ENCODE measurements around the gene CLDND2. TPM values are rescaled to one million over a fixed set of nuclear protein-coding genes. Genes with fewer than 3 reads are reported as not detected.

The CLDND2 gene
- total and polyA plus RNA-seq, 10 of the 15 experiments (the other 5 are each of a cell fraction or from before 2014, with no cell fraction given) = 0.24 to 7.1 (median 1.8) TPM; not detected in 1

DNA sequence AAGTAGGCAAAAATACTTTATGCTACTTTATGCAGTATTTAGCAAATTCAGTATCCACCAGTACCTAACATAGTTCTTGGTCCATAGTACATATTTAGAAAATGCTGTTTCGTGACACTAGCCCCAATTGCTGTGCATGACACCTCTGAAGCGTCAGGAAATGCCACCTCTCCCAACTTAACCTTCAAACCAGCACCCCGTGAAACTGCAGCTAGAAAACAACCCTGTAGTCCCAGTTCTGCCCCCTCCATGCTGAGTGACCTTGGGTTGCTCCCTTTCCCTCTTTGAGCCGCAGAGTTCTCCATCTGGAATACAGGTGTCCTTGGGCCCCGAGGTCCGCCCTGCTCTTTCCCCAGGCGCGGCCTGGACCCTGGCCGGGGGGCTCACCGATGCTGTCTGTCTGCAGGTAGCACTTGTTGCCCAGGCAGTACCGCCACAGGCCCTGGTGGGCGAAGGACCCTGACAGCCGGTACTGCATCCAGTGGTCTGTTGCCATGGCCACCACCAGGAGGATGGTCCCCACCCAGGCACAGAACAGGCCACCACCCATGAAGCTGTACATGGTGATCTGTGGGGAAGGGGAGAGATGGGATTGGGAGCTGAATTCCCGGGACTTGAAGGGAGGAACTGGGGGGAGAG is 18.2 kb upstream of the CLDND2 start (continued):
- TF ChIP-seq, protein P1, sequence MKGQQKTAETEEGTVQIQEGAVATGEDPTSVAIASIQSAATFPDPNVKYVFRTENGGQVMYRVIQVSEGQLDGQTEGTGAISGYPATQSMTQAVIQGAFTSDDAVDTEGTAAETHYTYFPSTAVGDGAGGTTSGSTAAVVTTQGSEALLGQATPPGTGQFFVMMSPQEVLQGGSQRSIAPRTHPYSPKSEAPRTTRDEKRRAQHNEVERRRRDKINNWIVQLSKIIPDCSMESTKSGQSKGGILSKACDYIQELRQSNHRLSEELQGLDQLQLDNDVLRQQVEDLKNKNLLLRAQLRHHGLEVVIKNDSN (IDR thresholded peaks at IDR 0.05; ENCODE audit: borderline replicate concordance, extremely low read length, insufficient read depth, low read depth, low read length) = no peak
- TF ChIP-seq PML (IDR thresholded peaks at IDR 0.05; ENCODE audit: low read length) = no peak
- TF ChIP-seq, protein P2, sequence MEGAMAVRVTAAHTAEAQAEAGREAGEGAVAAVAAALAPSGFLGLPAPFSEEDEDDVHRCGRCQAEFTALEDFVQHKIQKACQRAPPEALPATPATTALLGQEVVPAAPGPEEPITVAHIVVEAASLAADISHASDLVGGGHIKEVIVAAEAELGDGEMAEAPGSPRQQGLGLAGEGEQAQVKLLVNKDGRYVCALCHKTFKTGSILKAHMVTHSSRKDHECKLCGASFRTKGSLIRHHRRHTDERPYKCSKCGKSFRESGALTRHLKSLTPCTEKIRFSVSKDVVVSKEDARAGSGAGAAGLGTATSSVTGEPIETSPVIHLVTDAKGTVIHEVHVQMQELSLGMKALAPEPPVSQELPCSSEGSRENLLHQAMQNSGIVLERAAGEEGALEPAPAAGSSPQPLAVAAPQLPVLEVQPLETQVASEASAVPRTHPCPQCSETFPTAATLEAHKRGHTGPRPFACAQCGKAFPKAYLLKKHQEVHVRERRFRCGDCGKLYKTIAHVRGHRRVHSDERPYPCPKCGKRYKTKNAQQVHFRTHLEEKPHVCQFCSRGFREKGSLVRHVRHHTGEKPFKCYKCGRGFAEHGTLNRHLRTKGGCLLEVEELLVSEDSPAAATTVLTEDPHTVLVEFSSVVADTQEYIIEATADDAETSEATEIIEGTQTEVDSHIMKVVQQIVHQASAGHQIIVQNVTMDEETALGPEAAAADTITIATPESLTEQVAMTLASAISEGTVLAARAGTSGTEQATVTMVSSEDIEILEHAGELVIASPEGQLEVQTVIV (IDR thresholded peaks at IDR 0.05; ENCODE audit: borderline replicate concordance, partially characterized antibody) = no peak
- no peak for TF ChIP-seq CBFB (IDR thresholded peaks at IDR 0.05; ENCODE audit: low read depth)
- TF ChIP-seq, protein P3, sequence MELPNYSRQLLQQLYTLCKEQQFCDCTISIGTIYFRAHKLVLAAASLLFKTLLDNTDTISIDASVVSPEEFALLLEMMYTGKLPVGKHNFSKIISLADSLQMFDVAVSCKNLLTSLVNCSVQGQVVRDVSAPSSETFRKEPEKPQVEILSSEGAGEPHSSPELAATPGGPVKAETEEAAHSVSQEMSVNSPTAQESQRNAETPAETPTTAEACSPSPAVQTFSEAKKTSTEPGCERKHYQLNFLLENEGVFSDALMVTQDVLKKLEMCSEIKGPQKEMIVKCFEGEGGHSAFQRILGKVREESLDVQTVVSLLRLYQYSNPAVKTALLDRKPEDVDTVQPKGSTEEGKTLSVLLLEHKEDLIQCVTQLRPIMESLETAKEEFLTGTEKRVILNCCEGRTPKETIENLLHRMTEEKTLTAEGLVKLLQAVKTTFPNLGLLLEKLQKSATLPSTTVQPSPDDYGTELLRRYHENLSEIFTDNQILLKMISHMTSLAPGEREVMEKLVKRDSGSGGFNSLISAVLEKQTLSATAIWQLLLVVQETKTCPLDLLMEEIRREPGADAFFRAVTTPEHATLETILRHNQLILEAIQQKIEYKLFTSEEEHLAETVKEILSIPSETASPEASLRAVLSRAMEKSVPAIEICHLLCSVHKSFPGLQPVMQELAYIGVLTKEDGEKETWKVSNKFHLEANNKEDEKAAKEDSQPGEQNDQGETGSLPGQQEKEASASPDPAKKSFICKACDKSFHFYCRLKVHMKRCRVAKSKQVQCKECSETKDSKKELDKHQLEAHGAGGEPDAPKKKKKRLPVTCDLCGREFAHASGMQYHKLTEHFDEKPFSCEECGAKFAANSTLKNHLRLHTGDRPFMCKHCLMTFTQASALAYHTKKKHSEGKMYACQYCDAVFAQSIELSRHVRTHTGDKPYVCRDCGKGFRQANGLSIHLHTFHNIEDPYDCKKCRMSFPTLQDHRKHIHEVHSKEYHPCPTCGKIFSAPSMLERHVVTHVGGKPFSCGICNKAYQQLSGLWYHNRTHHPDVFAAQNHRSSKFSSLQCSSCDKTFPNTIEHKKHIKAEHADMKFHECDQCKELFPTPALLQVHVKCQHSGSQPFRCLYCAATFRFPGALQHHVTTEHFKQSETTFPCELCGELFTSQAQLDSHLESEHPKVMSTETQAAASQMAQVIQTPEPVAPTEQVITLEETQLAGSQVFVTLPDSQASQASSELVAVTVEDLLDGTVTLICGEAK (IDR thresholded peaks at IDR 0.05; ENCODE audit: borderline replicate concordance) = no peak
- TF ChIP-seq RELA (IDR thresholded peaks at IDR 0.05; ENCODE audit: borderline replicate concordance, partially characterized antibody) = no peak
